ENCODE data around the gene IFT80.

GRCh38 chr3:160437083-160437455, 38.0 kb upstream of the IFT80 start:
- TF ChIP-seq CTCF (IDR thresholded peaks at IDR 0.05; ENCODE audit: extremely low read depth in 1 of 2, insufficient read depth in 1 of 2, low read depth in 1 of 2, low read length in 2 of 2) (no peak), POLR2AphosphoS5 (IDR thresholded peaks at IDR 0.05; ENCODE audit: insufficient read depth, low read depth, low read length) (no peak), FOS (IDR thresholded peaks at IDR 0.05; ENCODE audit: borderline replicate concordance, insufficient read depth, low read length) (no peak), JUN (IDR thresholded peaks at IDR 0.05; ENCODE audit: borderline replicate concordance, insufficient read depth, insufficient read length, low read depth) (no peak), POLR2A (IDR thresholded peaks at IDR 0.05; ENCODE audit: low read depth, low read length) (no peak), GATA2 (IDR thresholded peaks at IDR 0.05; ENCODE audit: insufficient read depth, insufficient read length, low read depth, low read length) (no peak), MAX (IDR thresholded peaks at IDR 0.05; ENCODE audit: insufficient read depth, insufficient read length) (no peak), EZH2 (IDR thresholded peaks at IDR 0.05; ENCODE audit: borderline replicate concordance, low read depth, low read length, severe bottlenecking) (no peak), MYC (IDR thresholded peaks at IDR 0.05; ENCODE audit: low read depth, low read length) (no peak)

Data from endothelial cell of umbilical vein (primary cell).